Epithelial cell of esophagus (primary cell): ENCODE data around the gene PLA2G4E.

ENCODE experiments used
- DNase-seq: peaks from one replicate; pipeline ENCODE4 v3.0.0; 2010; ENCODE audit warnings: low read depth
- H3K4me3 ChIP-seq: 2 replicates; pipeline ENCODE4 v1.5.1; 2011; ENCODE audit warnings: mild to moderate bottlenecking, low read length, control low read depth
- CTCF ChIP-seq: IDR thresholded peaks from 2 replicates; pipeline ENCODE4 v1.5.1; 2011; ENCODE audit warnings: low read depth, mild to moderate bottlenecking, low read length, control low read depth, inconsistent platforms; ENCODE audit not compliant: insufficient read depth; ENCODE audit errors: missing control alignments

Gene PLA2G4E

GRCh38 chr15:42053010-42053409 is 32.2 kb upstream of the PLA2G4E start:
- no peak for DNase-seq
- H3K4me3 ChIP-seq = no peak overlapping the region
- TF ChIP-seq CTCF = no peak

DNA sequence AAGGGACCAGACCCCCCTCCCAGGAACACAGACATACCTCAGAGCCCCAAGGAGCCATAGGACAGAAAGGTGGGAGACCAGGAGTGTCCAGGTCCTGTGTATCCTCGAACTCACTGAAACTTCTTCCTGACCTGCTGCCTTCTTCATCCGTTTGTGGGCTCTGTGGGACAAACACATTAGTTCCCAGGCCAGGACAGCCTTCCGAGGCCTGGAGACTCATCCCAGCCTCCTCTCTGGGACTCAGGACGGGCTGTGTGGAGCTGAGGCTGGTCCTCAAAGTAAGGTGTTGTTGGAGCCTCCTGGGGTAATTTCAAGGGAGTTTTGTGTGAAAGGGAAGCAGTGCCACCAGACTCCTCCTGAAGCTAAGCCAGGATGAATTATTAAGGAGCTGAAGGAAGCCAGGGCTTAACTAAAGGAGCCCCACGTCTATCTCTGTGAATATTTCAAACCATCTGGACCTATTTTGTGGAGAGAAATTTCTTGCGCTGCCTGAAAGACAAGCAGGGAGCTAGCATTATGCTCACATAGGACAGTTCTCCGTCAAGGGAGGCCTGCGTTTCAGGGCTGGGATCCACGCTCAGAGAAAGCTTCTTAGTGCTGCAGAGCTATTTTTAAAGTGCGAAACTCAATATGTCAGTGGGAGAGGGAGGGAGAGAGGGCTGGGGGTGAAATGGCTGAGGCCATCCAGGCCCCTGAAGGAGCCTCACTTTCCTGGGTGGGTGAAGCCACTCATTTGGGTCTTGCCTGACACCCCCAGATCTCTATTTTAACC is 29.8 kb upstream of the PLA2G4E start:
- H3K4me3 ChIP-seq = no peak overlapping the region
- TF ChIP-seq CTCF = no peak
- DNase-seq = no peak

GRCh38 chr15:42048821-42049200 is 28.0 kb upstream of the PLA2G4E start:
- TF ChIP-seq CTCF = no peak
- H3K4me3 ChIP-seq = no peak overlapping the region
- peak; percentile 62 for DNase-seq

DNA sequence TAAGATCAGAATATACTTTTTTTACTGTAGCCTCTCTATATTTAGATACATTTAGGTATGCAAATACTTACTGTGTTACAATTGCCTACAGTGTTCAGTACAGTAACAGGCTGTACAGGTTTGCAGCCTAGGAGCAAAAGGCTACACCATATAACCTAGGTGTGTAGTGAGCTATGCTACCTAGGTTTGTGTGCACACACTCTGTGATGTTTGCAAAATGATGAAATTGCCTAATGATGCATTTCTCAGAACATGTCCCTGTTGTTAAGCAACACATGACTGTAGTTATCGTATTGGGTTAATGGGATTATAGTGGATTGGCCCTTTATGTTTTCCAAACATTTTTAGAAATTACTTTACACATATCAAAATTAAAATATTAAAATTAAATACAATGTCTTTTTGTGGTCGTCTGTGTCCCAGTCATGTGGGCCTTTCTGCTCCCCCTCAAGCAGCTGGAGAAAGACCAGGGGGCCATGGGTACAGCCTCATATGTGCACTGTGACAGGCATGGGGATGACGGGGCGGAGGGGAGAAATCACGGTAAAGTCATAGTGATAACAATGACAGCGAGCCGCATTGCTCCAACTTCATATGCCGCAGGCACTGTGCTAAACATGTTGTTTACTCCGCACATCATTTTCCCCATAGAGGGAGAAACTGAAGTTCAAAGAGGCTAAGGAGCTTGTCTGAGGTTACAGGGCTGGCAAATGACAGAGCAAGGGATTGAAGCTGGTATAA is 27.4 kb upstream of the PLA2G4E start:
- no peak overlapping the region for H3K4me3 ChIP-seq
- no peak for TF ChIP-seq CTCF
- DNase-seq = peak; percentile 67

GRCh38 chr15:42046597-42046996 is 25.8 kb upstream of the PLA2G4E start:
- no peak for DNase-seq
- H3K4me3 ChIP-seq = no peak overlapping the region
- TF ChIP-seq CTCF = no peak

- no peak for DNase-seq
- TF ChIP-seq CTCF = no peak
- H3K4me3 ChIP-seq = no peak overlapping the region
These were observed 24.4 kb upstream of the PLA2G4E start for GRCh38 chr15:42045211-42045615.
